ENCODE measurements around the gene GOT2.

DNA sequence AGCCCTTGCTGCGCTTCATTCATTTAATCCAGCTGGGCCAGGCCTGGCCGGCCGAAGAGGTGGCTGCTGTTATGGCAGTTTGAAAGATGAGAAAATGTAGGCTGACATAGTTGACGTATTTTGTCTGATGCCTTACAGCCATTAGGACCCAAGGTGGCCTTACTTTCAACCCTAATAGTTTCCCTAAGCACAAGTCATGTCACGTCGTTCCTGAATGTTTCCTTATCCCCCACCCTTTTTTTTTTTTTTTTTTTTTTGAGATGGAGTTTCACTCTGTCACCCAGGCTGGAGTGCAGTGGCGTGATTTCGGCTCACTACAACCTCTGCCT lies 307 bp upstream of the GOT2 start:
- TF ChIP-seq POLR2A (IDR thresholded peaks at IDR 0.05; ENCODE audit: low read depth) (no peak), POLR2AphosphoS5 (IDR thresholded peaks at IDR 0.05) (no peak), EP300 (IDR thresholded peaks at IDR 0.05) (no peak)
- TF ChIP-seq, protein P1, sequence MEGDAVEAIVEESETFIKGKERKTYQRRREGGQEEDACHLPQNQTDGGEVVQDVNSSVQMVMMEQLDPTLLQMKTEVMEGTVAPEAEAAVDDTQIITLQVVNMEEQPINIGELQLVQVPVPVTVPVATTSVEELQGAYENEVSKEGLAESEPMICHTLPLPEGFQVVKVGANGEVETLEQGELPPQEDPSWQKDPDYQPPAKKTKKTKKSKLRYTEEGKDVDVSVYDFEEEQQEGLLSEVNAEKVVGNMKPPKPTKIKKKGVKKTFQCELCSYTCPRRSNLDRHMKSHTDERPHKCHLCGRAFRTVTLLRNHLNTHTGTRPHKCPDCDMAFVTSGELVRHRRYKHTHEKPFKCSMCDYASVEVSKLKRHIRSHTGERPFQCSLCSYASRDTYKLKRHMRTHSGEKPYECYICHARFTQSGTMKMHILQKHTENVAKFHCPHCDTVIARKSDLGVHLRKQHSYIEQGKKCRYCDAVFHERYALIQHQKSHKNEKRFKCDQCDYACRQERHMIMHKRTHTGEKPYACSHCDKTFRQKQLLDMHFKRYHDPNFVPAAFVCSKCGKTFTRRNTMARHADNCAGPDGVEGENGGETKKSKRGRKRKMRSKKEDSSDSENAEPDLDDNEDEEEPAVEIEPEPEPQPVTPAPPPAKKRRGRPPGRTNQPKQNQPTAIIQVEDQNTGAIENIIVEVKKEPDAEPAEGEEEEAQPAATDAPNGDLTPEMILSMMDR (IDR thresholded peaks at IDR 0.05) = no peak

Data from esophagus muscularis mucosa (tissue), 4 donors.